ENCODE measurements around the gene ENDOU. TPM values are rescaled to one million over a fixed set of nuclear protein-coding genes. Genes with fewer than 3 reads are reported as not detected.

The ENDOU gene
- total RNA-seq, 2 donors from 2014 or later = not detected

- DNase-seq (ENCODE audit: low spot score) = peak; percentile 78
- peak; percentile 82 to 87 for ATAC-seq
- peaks cover 0 to 9% of the 10 kb centered on the region in 2 donors for H3K4me1 Mint-ChIP-seq (ENCODE audit: low read depth in 2 of 2)
- H3K27me3 Mint-ChIP-seq = peaks cover 0 to 3% of the 10 kb centered on the region in 2 donors
- H3K36me3 Mint-ChIP-seq = no peaks in the 10 kb centered on the region
- no peak overlapping the region for H3K4me3 Mint-ChIP-seq
- H3K27ac Mint-ChIP-seq = peak overlapping the region in 1 of 2 donors; percentile 28
- no peaks in the 10 kb centered on the region for H3K9me3 Mint-ChIP-seq
Measured at GRCh38 chr12:47715393-47715876, 9.9 kb downstream of the ENDOU start.

- Mint-ChIP-seq H3K4me3 (no peak overlapping the region), H3K27me3 (peaks cover 0 to 3% of the 10 kb centered on the region in 2 donors), H3K4me1 (ENCODE audit: low read depth in 2 of 2) (peaks cover 0 to 8% of the 10 kb centered on the region in 2 donors), H3K9me3 (no peaks in the 10 kb centered on the region), H3K36me3 (no peaks in the 10 kb centered on the region), H3K27ac (peak overlapping the region in 1 of 2 donors; percentile 28)
- ATAC-seq (peak in 1 of 2 donors; percentile 30), DNase-seq (ENCODE audit: low spot score) (no peak)
Measured at GRCh38 chr12:47714826-47715386, 10.4 kb downstream of the ENDOU start.

DNA sequence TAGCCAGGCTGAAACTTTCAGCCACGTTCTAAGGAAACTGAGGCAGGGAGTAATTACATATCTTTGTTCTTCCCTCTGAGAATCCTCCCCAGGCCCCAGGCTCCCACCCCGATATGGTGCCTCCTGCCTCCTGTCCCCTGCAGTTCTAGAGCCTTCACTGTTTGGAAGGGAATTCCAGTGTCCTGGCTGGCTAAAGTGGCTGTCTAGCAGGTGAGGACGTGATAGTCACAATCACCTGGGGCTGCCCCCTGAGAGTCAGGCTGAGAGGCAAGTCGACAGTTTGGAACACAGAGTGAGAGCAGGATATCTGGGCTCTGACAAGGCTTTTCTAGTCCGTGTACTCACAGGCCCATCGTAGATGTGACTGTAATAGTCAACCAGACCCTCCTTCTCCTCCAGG, 13.1 kb downstream of the ENDOU start:
- Mint-ChIP-seq H3K27me3 (peaks cover 0 to 3% of the 10 kb centered on the region in 2 donors), H3K4me3 (no peak overlapping the region), H3K27ac (no peak overlapping the region), H3K36me3 (no peaks in the 10 kb centered on the region), H3K9me3 (no peaks in the 10 kb centered on the region), H3K4me1 (ENCODE audit: low read depth in 2 of 2) (peaks cover 23 to 25% of the 10 kb centered on the region in 2 donors)
- ATAC-seq (no peak), DNase-seq (ENCODE audit: low spot score) (no peak)

DNA sequence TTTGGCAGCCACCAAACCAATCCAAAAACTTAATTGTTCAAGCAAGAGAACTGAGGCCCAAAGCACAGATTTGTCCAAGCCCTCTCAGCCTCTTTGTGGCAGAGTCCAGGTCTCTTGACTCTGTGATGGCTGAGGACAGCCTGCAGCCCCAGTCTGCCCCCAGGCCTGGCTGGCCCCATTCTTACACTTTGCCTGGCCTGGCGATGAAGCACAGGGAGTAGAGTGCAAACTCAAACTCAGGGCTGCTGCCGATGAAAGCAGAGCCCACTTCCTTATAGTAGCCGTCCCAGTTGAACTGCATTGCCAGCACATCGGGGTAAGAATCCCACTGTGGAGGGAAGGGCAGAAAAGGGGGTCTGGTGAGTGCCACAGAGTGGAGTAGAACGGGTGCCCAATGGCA, 13.8 kb downstream of the ENDOU start:
- Mint-ChIP-seq H3K4me1 (ENCODE audit: low read depth in 2 of 2) (peaks cover 29% of the 10 kb centered on the region in 2 donors), H3K9me3 (no peaks in the 10 kb centered on the region), H3K4me3 (no peak overlapping the region), H3K27ac (no peak overlapping the region), H3K27me3 (peaks cover 0 to 3% of the 10 kb centered on the region in 2 donors), H3K36me3 (no peaks in the 10 kb centered on the region)
- ATAC-seq (no peak), DNase-seq (ENCODE audit: low spot score) (no peak)

DNA sequence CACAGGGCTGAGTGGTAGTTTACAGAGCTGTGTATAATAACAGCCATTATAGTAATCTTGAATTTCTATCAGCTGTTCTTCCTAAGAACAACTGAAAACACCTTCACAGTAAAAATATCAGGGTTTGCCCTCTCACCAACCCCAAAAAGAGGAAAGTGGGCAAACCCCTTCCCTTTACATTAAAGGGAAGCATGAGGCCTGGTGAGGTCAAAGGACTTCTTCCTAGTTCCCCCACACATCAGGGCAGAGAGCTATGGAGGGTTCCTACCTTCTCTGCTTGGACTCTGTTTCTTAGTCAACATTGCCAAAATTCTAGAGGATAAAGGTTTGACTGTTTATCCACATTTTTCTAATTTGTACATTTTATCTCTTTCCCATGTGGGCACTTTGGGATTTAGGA, 15.0 kb downstream of the ENDOU start:
- Mint-ChIP-seq H3K4me1 (ENCODE audit: low read depth in 2 of 2) (peaks cover 33 to 35% of the 10 kb centered on the region in 2 donors), H3K9me3 (no peaks in the 10 kb centered on the region), H3K4me3 (no peak overlapping the region), H3K36me3 (no peaks in the 10 kb centered on the region), H3K27me3 (peaks cover 0 to under 1% of the 10 kb centered on the region in 2 donors), H3K27ac (no peak overlapping the region)
- ATAC-seq = no peak
- DNase-seq (ENCODE audit: low spot score) = no peak

- Mint-ChIP-seq H3K27ac (peak overlapping the region; percentile 7 to 56), H3K27me3 (no peaks in the 10 kb centered on the region), H3K36me3 (no peaks in the 10 kb centered on the region), H3K4me3 (no peak overlapping the region), H3K4me1 (ENCODE audit: low read depth in 2 of 2) (peaks cover 33 to 40% of the 10 kb centered on the region in 2 donors), H3K9me3 (no peaks in the 10 kb centered on the region)
- DNase-seq (ENCODE audit: low spot score) (no peak), ATAC-seq (no peak)
Measured at GRCh38 chr12:47709671-47710070, 15.6 kb downstream of the ENDOU start.

- Mint-ChIP-seq H3K27ac (peak overlapping the region; percentile 7 to 56), H3K4me3 (no peak overlapping the region), H3K4me1 (ENCODE audit: low read depth in 2 of 2) (peaks cover 34 to 42% of the 10 kb centered on the region in 2 donors), H3K36me3 (no peaks in the 10 kb centered on the region), H3K9me3 (no peaks in the 10 kb centered on the region), H3K27me3 (no peaks in the 10 kb centered on the region)
- DNase-seq (ENCODE audit: low spot score) (no peak), ATAC-seq (no peak)
Measured at GRCh38 chr12:47709237-47709636, 16.1 kb downstream of the ENDOU start.

- Mint-ChIP-seq H3K27ac (peak overlapping the region; percentile 95 to 98), H3K4me3 (peak overlapping the region; percentile 72), H3K4me1 (ENCODE audit: low read depth in 2 of 2) (peaks cover 44 to 53% of the 10 kb centered on the region in 2 donors), H3K27me3 (no peaks in the 10 kb centered on the region), H3K36me3 (no peaks in the 10 kb centered on the region), H3K9me3 (no peaks in the 10 kb centered on the region)
- no peak for DNase-seq (ENCODE audit: low spot score)
- no peak for ATAC-seq
Measured at GRCh38 chr12:47707905-47708543, 17.3 kb downstream of the ENDOU start.

- ATAC-seq = no peak
- no peak for DNase-seq (ENCODE audit: low spot score)
- Mint-ChIP-seq H3K4me3 (peak overlapping the region; percentile 72), H3K4me1 (ENCODE audit: low read depth in 2 of 2) (peaks cover 44 to 53% of the 10 kb centered on the region in 2 donors), H3K27me3 (no peaks in the 10 kb centered on the region), H3K36me3 (no peaks in the 10 kb centered on the region), H3K9me3 (no peaks in the 10 kb centered on the region), H3K27ac (peak overlapping the region; percentile 95 to 98)
Measured at GRCh38 chr12:47707355-47707754, 17.9 kb downstream of the ENDOU start.

DNA sequence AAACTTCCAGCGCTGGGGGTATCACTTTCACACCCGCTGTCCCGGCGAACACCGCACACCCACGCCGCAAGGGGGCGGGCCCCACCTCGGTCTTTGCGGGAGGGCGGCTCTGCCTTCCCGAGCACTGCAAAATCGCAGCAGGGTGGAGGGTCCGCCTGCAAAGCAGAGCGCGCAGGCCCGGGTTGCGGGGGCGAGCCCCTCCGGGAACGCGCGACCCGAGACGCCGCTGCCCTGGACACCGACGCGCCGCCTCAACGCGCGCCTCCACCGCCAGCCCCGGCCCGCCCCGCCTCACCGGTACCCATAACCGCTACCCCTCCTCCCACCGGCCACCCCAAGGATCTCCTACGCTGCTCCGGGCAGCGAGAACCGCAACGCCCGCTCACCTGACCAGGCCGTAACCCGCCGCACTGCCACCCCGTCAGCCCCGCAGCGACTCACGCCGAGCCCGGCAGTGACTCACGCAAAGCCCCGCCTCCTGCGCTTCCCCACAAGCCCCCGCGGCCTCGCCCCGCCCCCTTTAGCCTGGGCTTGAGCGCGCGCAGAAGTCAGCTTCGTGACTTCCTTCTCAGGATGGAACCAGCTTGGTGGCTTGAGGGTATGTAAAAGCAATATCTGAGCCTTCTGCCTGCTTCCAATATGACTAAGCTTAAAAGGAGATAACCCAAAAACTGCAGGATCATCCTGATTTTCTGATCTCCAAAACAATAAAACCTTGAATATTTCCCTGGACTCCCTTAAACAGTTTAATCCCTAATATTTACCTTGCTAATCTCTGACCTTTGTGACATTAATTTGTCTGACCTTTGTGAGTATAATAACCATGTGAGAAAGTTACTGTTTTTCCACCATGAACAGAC, 19.5 kb downstream of the ENDOU start, which contains the start of gene RPAP3:
RPAP3 (minus strand) TSS at position 465 of the 860 bp plus-strand sequence. CDS start 3,190 bp downstream, outside the sequence.
- Mint-ChIP-seq H3K4me1 (ENCODE audit: low read depth in 2 of 2) (peaks cover 44 to 53% of the 10 kb centered on the region in 2 donors), H3K4me3 (peak within 1 kb of the TSS; percentile 97)
- peak; percentile 98 for DNase-seq (ENCODE audit: low spot score)

DNA sequence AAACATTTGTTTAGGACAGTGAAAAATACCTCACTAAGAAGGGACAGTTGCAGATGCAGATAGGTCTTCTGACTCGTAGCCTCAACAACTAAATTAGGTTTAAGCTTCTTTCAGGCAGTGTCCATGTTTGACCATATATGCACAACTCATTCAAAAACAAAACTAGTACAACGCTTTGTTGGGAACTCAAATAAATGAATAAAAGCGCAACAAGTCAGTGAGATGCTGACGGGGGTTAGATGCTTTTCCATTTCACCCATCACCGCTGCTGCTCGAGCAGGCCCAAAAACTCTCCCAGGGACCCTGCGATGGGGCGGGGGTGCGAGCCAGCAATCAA, 20.1 kb downstream of the ENDOU start:
- no peak for DNase-seq (ENCODE audit: low spot score)
- peaks cover 5% of the 10 kb centered on the region for H3K36me3 Mint-ChIP-seq
- peak overlapping the region; percentile 66 to 98 for H3K27ac Mint-ChIP-seq
- no peaks in the 10 kb centered on the region for H3K27me3 Mint-ChIP-seq
- no peak for ATAC-seq
- H3K9me3 Mint-ChIP-seq = no peaks in the 10 kb centered on the region
- peaks cover 44 to 53% of the 10 kb centered on the region in 2 donors for H3K4me1 Mint-ChIP-seq (ENCODE audit: low read depth in 2 of 2)
- H3K4me3 Mint-ChIP-seq = peak overlapping the region; percentile 97

More for the DNA sequence above, 19.5 kb downstream of the ENDOU start, which contains the start of gene RPAP3:
- peak; percentile 98 to 99 for ATAC-seq
- Mint-ChIP-seq H3K27ac (peak within 1 kb of the TSS; percentile 95 to 98), H3K36me3 (peaks cover 2% of the 10 kb centered on the region), H3K27me3 (no peaks in the 10 kb centered on the region), H3K9me3 (no peaks in the 10 kb centered on the region)

DNA sequence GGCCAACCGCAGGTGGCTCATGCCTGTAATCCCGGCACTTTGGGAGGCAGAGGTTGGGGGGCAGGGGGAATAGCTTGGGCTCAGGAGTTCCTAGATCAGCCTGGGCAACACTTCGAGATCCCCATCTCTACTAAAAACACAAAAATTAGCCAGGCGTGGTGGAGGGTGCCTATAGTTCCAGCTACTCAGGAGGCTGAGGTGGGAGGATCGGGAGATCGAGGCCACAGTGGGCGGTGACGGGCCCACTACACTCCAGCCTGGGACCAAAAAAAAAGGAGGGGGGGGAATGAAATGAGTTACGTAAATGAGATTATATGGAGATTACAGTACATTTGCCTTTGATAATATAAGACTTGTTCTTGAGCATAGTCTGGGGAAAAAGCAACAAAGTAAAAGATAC, 20.6 kb downstream of the ENDOU start:
- H3K36me3 Mint-ChIP-seq = peaks cover 5% of the 10 kb centered on the region
- no peak for ATAC-seq
- H3K27ac Mint-ChIP-seq = peak overlapping the region; percentile 66 to 98
- peaks cover 44 to 53% of the 10 kb centered on the region in 2 donors for H3K4me1 Mint-ChIP-seq (ENCODE audit: low read depth in 2 of 2)
- DNase-seq (ENCODE audit: low spot score) = no peak
- no peaks in the 10 kb centered on the region for H3K27me3 Mint-ChIP-seq
- no peaks in the 10 kb centered on the region for H3K9me3 Mint-ChIP-seq
- H3K4me3 Mint-ChIP-seq = peak overlapping the region; percentile 97

GRCh38 chr12:47700263-47700662, 25.0 kb downstream of the ENDOU start:
- Mint-ChIP-seq H3K4me1 (ENCODE audit: low read depth in 2 of 2) (peaks cover 16 to 18% of the 10 kb centered on the region in 2 donors), H3K27ac (no peak overlapping the region), H3K36me3 (peaks cover 12% of the 10 kb centered on the region), H3K27me3 (no peaks in the 10 kb centered on the region), H3K4me3 (no peak overlapping the region), H3K9me3 (no peaks in the 10 kb centered on the region)
- DNase-seq (ENCODE audit: low spot score) (no peak), ATAC-seq (no peak)

All from natural killer cell treated with Interleukin-12 subunit alpha and Interleukin-12 subunit beta and Interleukin-15 and Interleukin-18, amount 100 ng/mL, for 72 hours (primary cell).